HepG2 (cell line): ENCODE data around the gene CCM2. TPM values are rescaled to one million over a fixed set of nuclear protein-coding genes. Genes with fewer than 3 reads are reported as not detected.

Experiments
- ATAC-seq: fragments of 200-7000 bp; cut with Tn5 transposase; 3 replicates; pipeline ENCODE4 v1.9.1; 2020; ENCODE audit warnings: mild to moderate bottlenecking, moderate library complexity
- BruUV-seq: library from RNA; stranded (reverse); fragments of 400-500 nt; replicated peaks from 2 replicates; lab custom pipeline; 2021; lab: Mats Ljungman, UMichigan
- CTCF ChIA-PET: fragments of 300-600 bp; formaldehyde crosslinking; extraction: SDS; loops from one replicate; lab custom pipeline; 2021; ENCODE audit warnings: low total read pairs, inconsistent platforms, low intra/inter-chr PET ratio; lab: Yijun Ruan, JAX
- POLR2A ChIA-PET: fragments of 350-600 bp; sonication (Branson Sonifier 250); formaldehyde crosslinking; loops from one replicate; lab custom pipeline; 2020; ENCODE audit warnings: antibody characterized with exemption, inconsistent platforms; lab: Yijun Ruan, JAX
- DNase-seq: peaks from one replicate; pipeline ENCODE4 v3.0.0-alpha.2; 2015; ENCODE audit warnings: low spot score
- FAIRE-seq: peaks from 3 replicates; lab custom pipeline; 2011; peaks lifted over from hg19 to GRCh38; lab: Jason Lieb, UNC
- H2AFZ ChIP-seq: one replicate; pipeline ENCODE4 v1.6.1; 2011; ENCODE audit warnings: low read length, inconsistent platforms
- H3K27ac ChIP-seq: fragments of 300-600 bp; 3 replicates; pipeline ENCODE4 v1.8.0; 2011; ENCODE audit warnings: mixed run types, mild to moderate bottlenecking, mixed read lengths, low read length, inconsistent platforms; ENCODE audit not compliant: insufficient read depth; ENCODE audit errors: extremely low read length
- H3K27me3 ChIP-seq, 2 experiments: fragments of 200-600 bp in 1 of 2; 2 replicates in 1 of 2; 3 replicates in 1 of 2; pipeline versions ENCODE4 v1.6.0 to v1.8.0; 2011; ENCODE audit warnings: low read length in 2 of 2, mild to moderate bottlenecking in 2 of 2, moderate library complexity in 2 of 2, inconsistent platforms in 1 of 2; ENCODE audit not compliant: insufficient read depth in 2 of 2, control insufficient read depth in 1 of 2
- H3K36me3 ChIP-seq, 2 experiments: fragments of 200-600 bp in 1 of 2; replicated peaks in 1 of 2; 2 replicates in 1 of 2; 3 replicates in 1 of 2; pipeline versions ENCODE4 v1.5.1 to v1.8.0; 2011; ENCODE audit warnings: low read length in 2 of 2, inconsistent platforms in 1 of 2; ENCODE audit not compliant: insufficient read depth in 2 of 2, control insufficient read depth in 1 of 2
- H3K4me1 ChIP-seq: 2 replicates; pipeline ENCODE4 v1.5.1; 2012; ENCODE audit warnings: low read length, inconsistent platforms; ENCODE audit not compliant: insufficient read depth
- H3K4me2 ChIP-seq: 2 replicates; pipeline ENCODE4 v1.6.0; 2011; ENCODE audit warnings: low read depth, low read length, inconsistent platforms
- H3K4me3 ChIP-seq, 3 experiments: fragments of 200-600 bp in 1 of 3; sonication (generic), shearing (Covaris generic) in 1 of 3; replicated peaks in 1 of 3; 2 replicates each; pipeline ENCODE4 v1.5.1; 2011 to 2016; ENCODE audit warnings: low read length in 3 of 3, inconsistent platforms in 2 of 3, low read depth in 2 of 3, mild to moderate bottlenecking in 2 of 3, control low read depth in 1 of 3, mixed read lengths in 1 of 3; ENCODE audit not compliant: insufficient read depth in 1 of 3
- H3K79me2 ChIP-seq: one replicate; pipeline ENCODE4 v1.6.1; 2011; ENCODE audit warnings: low read length, inconsistent platforms; ENCODE audit not compliant: insufficient read depth
- H3K9ac ChIP-seq: 2 replicates; pipeline ENCODE4 v1.6.0; 2011; ENCODE audit warnings: mild to moderate bottlenecking, low read depth, low read length, inconsistent platforms; ENCODE audit not compliant: insufficient read depth
- H3K9me3 ChIP-seq: 2 replicates; pipeline ENCODE4 v1.5.1; 2012; ENCODE audit warnings: mild to moderate bottlenecking, low read length
- H4K20me1 ChIP-seq: 2 replicates; pipeline ENCODE4 v1.6.0; 2011; ENCODE audit warnings: inconsistent platforms, mild to moderate bottlenecking, low read length, moderate library complexity; ENCODE audit not compliant: insufficient read depth
- EHMT2 ChIP-seq: fragments of 200-600 bp; sonication (generic); IDR thresholded peaks from 2 replicates; pipeline ENCODE4 v1.7.0; 2017; ENCODE audit warnings: antibody characterized with exemption, low read depth, low read length, borderline replicate concordance
- ZNF615 ChIP-seq: sonication (generic); formaldehyde crosslinking; IDR thresholded peaks from 2 replicates; pipeline ENCODE4 v1.5.0; 2020; ENCODE audit warnings: mild to moderate bottlenecking, missing genetic modification reagents, borderline replicate concordance
- WGBS: methylation state at CpG from one replicate; pipeline ENCODE4 v1.1.6; 2017; ENCODE audit warnings: low lambda C conversion rate; 5-methylcytosine and 5-hydroxymethylcytosine counted together
- in situ Hi-C: cut with HindIII; loops from 2 replicates; pipeline ENCODE4 v1.10.0; 2017; ENCODE audit warnings: low pct_unique_long_range_greater_than_20kb; ENCODE audit not compliant: extremely low pct_ligation_motif_present
- intact Hi-C: fragments of 100-400 bp; cut with micrococcal nuclease; formaldehyde crosslinking; loops from one replicate; pipeline ENCODE4 v1.10.0; 2022; ENCODE audit not compliant: unreplicated experiment
- polyA plus RNA-seq, 8 experiments: library from polyadenylated mRNA; depleted of rRNA in 3 of 8; stranded (reverse) in 7 of 8; unstranded in 1 of 8; fragments of >200 nt; fragmentation: Illumina TruSeq in 4 of 8; extraction: Trizol in 4 of 8; gene quantifications; 2 replicates each; pipeline versions ENCODE4 v1.2.1 to v1.2.3, GENCODE V29; 2011 to 2016; ENCODE audit warnings: low read depth in 4 of 8, missing spikeins in 1 of 8, mixed read lengths in 1 of 8; ENCODE audit not compliant: insufficient read depth in 1 of 8
- total RNA-seq, 5 experiments: library from RNA; depleted of rRNA; stranded (reverse); fragments of >200 nt; fragmentation: Illumina TruSeq; extraction: Trizol; gene quantifications; 2 replicates each; pipeline ENCODE4 v1.2.3, GENCODE V29; 2016; ENCODE audit warnings: low read depth in 1 of 5
- TF ChIP-seq, protein P1 (sequence below): sonication (generic); formaldehyde crosslinking; IDR thresholded peaks from 2 replicates; pipeline ENCODE4 v1.4.0; 2020; ENCODE audit warnings: missing genetic modification reagents, mild to moderate bottlenecking, borderline replicate concordance
- TF ChIP-seq, protein P2 (sequence below): sonication (generic); formaldehyde crosslinking; IDR thresholded peaks from 2 replicates; pipeline ENCODE4 v1.8.0; 2022; ENCODE audit warnings: mild to moderate bottlenecking, missing genetic modification reagents; ENCODE audit not compliant: insufficient replicate concordance
- TF ChIP-seq, protein P3 (sequence below): sonication (generic); formaldehyde crosslinking; IDR thresholded peaks from 2 replicates; pipeline ENCODE4 v1.9.0; 2021; ENCODE audit warnings: missing genetic modification reagents, mild to moderate bottlenecking, borderline replicate concordance
- TF ChIP-seq, protein P4 (sequence below): sonication (generic); formaldehyde crosslinking; IDR thresholded peaks from 2 replicates; pipeline ENCODE4 v1.8.1; 2023; ENCODE audit warnings: mild to moderate bottlenecking, moderate library complexity, missing genetic modification reagents
- TF ChIP-seq, protein P5 (sequence below): sonication (generic); formaldehyde crosslinking; IDR thresholded peaks from 2 replicates; pipeline ENCODE4 v1.4.0; 2020; ENCODE audit warnings: low read depth, mild to moderate bottlenecking, missing genetic modification reagents
- TF ChIP-seq, protein P6 (sequence below): sonication (generic); formaldehyde crosslinking; conservative IDR thresholded peaks from 2 replicates; pipeline ENCODE4 v1.4.0; 2020; ENCODE audit warnings: mild to moderate bottlenecking, missing genetic modification reagents, moderate library complexity

The CCM2 gene
- total and polyA plus RNA-seq, 2 of the 13 experiments (the other 11 are each of a cell fraction or from before 2014, with no cell fraction given), result 13.7 to 15.8 TPM

DNA sequence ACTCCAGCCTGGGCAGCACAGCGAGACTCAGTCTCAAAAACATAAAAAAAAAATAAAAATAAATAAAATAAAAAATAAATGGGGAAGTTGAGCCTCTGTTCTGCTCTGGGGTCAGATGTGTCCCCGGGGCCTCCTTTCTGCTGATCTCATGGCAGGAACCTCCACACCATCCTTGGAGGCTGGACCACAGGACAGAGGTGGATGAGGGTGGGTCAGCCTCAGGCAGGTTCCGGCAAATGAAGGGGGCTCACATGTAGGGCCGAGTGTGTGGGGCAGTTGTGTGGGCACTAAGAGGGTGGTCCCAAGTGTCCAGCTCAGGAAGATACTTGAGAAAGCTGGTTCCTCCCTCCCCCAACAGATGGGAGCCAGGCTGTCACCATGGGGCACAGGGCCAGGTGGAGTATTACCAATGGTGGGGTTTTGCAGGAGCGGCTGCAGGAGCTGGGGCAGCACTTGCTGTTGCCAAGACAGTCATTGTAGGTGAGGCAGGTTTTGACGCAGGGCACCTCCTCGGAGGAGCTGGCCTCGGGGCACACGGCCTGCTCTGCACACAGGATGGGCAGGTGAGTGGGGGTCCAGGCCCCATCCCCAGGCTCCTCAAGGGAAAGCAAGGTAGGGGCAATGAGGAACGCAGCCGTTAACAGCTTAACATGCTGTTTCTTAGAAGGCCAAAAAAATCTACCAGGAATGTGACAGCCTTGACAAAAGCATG lies 125.3 kb downstream of the CCM2 start:
- Histone ChIP-seq H3K4me3 (no peak overlapping the region), H3K27ac (no peak overlapping the region), H4K20me1 (no peaks in the 10 kb centered on the region), H3K9me3 (no peaks in the 10 kb centered on the region), H3K9ac (no peak overlapping the region), H3K4me1 (peaks cover 13% of the 10 kb centered on the region; the same call in 1 of the 2 replicates), H2AFZ (no peak overlapping the region), H3K36me3 (no peaks in the 10 kb centered on the region), H3K27me3 (peaks cover 5 to 53% of the 10 kb centered on the region in 2 experiments; a peak in 4 of 5 replicates), H3K79me2 (no peaks in the 10 kb centered on the region), H3K4me2 (no peak overlapping the region)
- WGBS, result 55% methylated on average over 9 of the region's 11 CpGs
- no TSS peak for BruUV-seq
- no peak for ATAC-seq
- FAIRE-seq, result no peak
- CTCF ChIA-PET, result no interaction called here
- no peak for DNase-seq
- intact Hi-C loops, result no loop called here
- in situ Hi-C loops, result no loop called here
- POLR2A ChIA-PET, result no interaction called here
- TF ChIP-seq, protein P1, sequence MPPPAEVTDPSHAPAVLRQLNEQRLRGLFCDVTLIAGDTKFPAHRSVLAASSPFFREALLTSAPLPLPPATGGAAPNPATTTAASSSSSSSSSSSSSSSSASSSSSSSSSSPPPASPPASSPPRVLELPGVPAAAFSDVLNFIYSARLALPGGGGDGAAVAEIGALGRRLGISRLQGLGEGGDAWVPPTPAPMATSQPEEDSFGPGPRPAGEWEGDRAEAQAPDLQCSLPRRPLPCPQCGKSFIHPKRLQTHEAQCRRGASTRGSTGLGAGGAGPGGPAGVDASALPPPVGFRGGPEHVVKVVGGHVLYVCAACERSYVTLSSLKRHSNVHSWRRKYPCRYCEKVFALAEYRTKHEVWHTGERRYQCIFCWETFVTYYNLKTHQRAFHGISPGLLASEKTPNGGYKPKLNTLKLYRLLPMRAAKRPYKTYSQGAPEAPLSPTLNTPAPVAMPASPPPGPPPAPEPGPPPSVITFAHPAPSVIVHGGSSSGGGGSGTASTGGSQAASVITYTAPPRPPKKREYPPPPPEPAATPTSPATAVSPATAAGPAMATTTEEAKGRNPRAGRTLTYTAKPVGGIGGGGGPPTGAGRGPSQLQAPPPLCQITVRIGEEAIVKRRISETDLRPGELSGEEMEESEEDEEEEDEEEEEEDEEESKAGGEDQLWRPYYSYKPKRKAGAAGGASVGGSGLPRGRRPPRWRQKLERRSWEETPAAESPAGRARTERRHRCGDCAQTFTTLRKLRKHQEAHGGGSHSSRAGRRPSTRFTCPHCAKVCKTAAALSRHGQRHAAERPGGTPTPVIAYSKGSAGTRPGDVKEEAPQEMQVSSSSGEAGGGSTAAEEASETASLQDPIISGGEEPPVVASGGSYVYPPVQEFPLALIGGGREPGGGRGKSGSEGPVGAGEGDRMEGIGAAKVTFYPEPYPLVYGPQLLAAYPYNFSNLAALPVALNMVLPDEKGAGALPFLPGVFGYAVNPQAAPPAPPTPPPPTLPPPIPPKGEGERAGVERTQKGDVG, result no peak
- TF ChIP-seq, protein P2, sequence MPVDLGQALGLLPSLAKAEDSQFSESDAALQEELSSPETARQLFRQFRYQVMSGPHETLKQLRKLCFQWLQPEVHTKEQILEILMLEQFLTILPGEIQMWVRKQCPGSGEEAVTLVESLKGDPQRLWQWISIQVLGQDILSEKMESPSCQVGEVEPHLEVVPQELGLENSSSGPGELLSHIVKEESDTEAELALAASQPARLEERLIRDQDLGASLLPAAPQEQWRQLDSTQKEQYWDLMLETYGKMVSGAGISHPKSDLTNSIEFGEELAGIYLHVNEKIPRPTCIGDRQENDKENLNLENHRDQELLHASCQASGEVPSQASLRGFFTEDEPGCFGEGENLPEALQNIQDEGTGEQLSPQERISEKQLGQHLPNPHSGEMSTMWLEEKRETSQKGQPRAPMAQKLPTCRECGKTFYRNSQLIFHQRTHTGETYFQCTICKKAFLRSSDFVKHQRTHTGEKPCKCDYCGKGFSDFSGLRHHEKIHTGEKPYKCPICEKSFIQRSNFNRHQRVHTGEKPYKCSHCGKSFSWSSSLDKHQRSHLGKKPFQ, result no peak
- TF ChIP-seq, protein P3, sequence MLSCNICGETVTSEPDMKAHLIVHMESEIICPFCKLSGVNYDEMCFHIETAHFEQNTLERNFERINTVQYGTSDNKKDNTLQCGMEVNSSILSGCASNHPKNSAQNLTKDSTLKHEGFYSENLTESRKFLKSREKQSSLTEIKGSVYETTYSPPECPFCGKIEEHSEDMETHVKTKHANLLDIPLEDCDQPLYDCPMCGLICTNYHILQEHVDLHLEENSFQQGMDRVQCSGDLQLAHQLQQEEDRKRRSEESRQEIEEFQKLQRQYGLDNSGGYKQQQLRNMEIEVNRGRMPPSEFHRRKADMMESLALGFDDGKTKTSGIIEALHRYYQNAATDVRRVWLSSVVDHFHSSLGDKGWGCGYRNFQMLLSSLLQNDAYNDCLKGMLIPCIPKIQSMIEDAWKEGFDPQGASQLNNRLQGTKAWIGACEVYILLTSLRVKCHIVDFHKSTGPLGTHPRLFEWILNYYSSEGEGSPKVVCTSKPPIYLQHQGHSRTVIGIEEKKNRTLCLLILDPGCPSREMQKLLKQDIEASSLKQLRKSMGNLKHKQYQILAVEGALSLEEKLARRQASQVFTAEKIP, result no peak
- TF ChIP-seq EHMT2 (no peak), ZNF615 (CRISPR knock-in tag) (no peak)
- TF ChIP-seq, protein P4, sequence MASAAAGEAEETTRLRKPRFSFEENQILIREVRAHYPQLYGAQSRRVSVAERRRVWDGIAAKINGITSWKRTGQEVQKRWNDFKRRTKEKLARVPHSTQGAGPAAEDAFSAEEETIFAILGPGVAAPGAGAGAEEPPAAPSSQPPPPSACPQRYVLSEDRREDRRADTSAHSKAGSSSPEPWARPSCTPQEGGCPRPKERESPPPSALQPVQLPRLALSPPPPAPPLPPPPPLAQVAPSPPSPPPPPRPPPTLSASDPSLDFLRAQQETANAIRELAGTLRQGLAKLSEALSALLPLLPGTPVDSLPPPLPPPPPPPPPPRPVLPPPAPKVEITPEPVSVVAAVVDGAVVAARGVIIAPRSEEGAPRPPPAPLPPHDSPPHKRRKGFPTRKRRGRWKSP (CRISPR knock-in tag), result no peak
- TF ChIP-seq, protein P5, sequence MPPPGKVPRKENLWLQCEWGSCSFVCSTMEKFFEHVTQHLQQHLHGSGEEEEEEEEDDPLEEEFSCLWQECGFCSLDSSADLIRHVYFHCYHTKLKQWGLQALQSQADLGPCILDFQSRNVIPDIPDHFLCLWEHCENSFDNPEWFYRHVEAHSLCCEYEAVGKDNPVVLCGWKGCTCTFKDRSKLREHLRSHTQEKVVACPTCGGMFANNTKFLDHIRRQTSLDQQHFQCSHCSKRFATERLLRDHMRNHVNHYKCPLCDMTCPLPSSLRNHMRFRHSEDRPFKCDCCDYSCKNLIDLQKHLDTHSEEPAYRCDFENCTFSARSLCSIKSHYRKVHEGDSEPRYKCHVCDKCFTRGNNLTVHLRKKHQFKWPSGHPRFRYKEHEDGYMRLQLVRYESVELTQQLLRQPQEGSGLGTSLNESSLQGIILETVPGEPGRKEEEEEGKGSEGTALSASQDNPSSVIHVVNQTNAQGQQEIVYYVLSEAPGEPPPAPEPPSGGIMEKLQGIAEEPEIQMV, result no peak
- TF ChIP-seq, protein P6, sequence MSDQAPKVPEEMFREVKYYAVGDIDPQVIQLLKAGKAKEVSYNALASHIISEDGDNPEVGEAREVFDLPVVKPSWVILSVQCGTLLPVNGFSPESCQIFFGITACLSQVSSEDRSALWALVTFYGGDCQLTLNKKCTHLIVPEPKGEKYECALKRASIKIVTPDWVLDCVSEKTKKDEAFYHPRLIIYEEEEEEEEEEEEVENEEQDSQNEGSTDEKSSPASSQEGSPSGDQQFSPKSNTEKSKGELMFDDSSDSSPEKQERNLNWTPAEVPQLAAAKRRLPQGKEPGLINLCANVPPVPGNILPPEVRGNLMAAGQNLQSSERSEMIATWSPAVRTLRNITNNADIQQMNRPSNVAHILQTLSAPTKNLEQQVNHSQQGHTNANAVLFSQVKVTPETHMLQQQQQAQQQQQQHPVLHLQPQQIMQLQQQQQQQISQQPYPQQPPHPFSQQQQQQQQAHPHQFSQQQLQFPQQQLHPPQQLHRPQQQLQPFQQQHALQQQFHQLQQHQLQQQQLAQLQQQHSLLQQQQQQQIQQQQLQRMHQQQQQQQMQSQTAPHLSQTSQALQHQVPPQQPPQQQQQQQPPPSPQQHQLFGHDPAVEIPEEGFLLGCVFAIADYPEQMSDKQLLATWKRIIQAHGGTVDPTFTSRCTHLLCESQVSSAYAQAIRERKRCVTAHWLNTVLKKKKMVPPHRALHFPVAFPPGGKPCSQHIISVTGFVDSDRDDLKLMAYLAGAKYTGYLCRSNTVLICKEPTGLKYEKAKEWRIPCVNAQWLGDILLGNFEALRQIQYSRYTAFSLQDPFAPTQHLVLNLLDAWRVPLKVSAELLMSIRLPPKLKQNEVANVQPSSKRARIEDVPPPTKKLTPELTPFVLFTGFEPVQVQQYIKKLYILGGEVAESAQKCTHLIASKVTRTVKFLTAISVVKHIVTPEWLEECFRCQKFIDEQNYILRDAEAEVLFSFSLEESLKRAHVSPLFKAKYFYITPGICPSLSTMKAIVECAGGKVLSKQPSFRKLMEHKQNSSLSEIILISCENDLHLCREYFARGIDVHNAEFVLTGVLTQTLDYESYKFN, result no peak
